ENCODE results near the gene SUB1.
A peak's percentile ranks its signal among the peaks of the same experiment; 100 is the strongest.
"Not testable (repeated sequence)": the region's sequence is repeated elsewhere in the genome, so short reads cannot be mapped to it uniquely, and the experiment has no call there.

The SUB1 gene

DNA sequence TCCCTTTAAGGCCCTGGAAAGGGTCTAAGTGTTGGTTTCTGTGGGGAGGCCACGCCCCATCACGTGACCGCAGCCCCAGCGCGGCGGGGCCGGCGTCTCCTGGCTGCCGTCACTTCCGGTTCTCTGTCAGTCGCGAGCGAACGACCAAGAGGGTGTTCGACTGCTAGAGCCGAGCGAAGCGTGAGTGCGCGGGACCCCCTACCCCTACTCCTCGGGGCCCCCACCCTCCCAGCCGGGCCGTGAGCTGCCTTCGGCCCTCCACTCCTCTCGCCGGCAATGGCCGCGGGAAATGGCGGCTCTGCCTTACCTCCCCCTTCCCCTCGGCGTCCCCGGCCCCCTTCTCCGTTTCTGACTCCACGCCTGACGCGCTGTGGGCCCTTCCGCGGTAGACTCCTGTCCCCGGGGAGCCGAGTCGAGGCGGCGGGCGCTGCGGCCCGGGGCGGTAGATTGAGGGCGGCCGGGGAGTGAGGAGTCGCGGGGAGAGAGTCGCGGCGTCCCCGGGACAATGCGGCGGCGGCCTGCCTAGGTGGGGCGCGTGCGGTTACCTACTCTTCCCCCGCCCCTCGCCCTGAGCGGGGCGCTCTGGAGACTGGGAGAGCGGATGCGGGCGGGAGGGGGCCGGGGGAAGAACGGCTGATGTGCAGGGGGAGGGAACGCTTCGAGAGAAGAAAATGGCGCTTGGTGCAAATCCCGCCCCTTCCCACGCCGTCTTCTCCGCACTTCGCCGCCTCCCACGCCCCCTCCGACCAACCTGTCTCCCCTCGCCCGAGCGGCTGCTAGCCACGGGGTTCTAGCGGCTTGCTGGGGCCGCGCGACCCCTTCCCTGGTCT, at the start of gene SUB1:
SUB1 (plus strand) TSS at position 112 of the 830 bp plus-strand sequence. CDS start 2,956 bp downstream, outside the sequence.
- peak; percentile 96 for DNase-seq

DNA sequence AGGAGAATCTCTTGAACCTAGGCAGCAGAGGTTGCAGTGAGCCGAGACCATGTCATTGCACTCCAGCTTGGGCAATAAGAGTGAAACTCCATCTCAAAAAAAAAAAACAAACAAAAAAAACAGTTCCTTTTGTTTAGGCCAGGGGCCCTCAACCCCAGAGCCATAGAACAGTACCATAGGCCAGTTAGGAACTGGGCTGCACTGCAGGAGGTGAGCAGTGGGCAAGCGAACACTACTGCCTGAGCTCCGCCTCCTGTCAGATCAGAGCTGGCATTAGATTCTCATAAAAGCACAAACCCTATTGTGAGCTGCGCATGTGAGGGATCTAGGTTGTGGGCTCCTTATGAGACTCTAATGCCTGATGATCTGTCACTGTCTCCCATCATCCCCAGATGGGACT, 49.1 kb upstream of the SUB1 start:
- no peak for DNase-seq

DNA sequence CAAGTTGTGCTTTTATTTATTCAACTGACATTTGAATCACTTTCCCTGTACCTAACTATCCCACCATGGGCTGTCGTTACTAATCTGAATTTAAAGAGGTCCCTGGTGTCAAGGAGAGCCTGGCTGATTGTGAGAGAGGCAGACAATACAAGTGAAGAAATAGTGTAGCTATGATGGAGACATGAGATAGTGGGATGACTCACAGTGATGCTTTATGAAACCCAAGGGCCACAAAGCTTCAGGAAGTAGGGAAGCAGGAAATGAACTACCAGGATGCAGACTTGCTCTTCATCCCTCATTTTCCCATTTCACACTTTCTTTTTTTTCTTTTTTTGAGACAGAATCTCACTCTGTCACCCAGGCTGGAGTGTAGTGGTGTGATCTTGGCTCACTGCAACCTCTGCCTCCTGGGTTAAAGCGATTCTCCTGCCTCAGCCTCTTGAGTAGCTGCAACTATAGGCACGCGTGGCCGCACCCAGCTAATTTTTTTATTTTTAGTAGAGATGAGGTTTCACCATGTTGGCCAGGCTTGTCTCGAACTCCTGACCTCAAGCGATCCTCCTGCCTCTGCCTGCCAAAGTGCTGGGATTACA, 47.8 kb upstream of the SUB1 start:
- not testable (repeated sequence) for DNase-seq

DNA sequence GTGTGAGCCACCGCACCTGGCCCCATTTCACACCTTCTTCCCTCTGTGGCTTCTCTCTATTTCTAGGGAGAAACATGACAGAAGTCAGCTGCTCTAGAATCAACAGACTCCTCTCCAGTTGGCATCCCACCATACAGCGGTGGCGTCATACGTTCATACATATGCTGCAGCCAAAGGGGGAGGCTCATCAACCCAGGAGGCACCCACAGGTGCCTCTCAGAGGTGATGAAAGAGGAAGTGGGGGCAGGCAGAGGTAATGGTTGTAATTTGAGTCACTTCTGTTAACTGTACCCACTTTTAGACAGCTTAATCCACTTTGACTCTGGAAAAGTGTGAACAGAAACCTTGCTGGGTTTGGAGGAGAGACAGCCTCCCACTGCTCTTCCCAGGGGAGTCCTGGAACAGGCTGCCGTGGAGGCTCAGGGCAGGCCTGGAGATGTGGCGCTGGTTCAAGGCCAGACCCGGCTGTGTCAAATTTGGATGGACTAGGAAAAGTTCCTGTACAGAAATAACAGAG, 47.3 kb upstream of the SUB1 start:
- peak; percentile 60 for DNase-seq

DNA sequence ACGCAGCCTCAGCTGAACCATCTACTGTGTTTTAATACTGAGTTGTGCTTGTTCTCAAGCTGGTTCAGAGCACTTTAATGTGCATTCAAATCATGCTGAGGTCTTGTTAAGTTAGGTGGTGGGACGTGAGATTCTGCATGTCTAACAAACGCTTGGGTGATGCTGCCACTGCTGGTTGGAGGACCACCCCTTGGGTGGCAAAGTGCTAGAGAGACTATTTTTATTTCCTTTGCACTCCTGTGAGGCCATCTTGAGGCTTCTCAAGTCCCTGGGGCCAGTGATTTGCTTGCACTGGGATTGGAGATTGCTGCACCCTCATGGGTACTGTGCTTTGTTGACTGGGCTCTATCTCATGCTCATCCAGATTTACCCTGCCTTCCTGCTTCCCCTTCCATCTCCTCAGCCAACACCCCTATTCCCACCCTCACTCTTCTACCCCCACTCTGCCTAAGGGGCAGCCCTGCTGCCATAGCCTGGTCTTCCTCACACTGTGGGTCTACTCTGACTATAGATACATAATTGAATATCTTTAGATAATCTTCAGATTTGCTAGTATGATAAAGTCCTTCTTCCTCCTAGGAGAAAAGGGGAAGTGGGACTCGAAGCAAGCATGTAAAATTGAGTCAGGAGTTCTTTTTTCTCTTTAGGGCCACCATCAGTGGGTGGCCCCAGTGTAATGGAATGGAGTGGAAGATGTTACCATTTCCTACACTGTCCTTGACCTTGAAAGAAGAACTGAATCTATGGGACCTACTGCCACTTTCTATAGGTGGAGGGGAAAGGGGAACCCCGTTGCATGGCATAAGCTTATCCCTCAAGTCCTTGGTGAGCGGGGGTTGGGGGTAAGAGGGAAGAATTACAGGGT, 45.1 kb upstream of the SUB1 start:
- no peak for DNase-seq

DNA sequence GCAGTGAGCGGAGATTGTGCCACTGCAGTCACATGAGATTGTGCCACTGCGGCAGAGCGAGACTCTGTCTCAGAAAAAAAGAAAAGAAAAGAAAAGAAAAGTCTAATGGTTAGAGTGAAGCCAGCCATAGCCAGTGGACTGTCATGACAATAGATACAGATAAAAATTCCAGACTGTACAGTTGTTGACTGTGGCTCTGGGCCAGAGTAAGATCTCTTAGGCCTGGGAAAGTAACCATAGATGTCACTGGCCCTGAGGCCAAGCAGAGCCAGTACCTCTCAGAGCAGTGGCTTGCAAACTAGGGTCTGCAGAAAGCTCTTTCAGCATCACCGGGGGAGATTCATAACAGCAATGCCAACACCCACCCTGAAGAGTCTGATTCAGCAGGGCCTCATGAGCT, 44.1 kb upstream of the SUB1 start:
- DNase-seq: no peak

DNA sequence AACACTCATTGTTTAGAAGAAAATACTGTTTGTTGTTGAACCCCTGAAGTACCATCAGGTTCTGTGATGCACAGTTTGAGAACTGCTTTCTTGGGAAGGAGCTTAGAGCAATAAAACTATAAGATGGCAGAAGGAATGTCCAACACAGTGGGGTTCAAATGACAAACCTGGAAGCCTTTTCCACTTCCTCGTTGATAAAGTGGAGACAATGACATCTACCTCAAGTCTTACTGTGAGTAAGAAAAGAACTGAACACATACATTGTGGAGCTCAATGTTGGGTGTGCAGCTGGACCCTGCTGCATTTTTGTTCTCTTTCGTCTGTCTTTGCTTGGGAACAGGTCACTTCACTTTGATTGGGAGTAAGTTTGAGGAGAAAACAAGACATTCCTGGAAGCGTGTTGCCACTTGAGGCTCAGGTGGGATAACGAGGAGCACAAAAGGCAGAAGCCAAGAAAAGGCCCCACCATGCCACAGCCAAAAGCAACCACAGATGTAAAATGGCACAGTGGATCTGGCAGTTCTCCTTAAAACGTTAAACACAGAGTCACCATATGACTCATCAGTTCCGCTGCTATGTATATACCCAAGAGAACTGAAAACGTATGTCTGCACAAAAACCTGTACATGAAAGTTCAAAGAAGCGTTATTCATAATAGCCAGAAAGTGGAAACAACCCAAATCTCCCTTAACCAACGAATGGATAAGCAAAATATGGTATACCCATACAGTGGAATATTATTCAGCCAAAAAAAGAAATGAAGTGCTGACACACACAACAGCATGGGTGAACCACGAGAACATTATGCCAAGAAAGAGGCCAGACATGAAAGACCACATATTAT, 42.9 kb upstream of the SUB1 start:
- peak; percentile 45 for DNase-seq

DNA sequence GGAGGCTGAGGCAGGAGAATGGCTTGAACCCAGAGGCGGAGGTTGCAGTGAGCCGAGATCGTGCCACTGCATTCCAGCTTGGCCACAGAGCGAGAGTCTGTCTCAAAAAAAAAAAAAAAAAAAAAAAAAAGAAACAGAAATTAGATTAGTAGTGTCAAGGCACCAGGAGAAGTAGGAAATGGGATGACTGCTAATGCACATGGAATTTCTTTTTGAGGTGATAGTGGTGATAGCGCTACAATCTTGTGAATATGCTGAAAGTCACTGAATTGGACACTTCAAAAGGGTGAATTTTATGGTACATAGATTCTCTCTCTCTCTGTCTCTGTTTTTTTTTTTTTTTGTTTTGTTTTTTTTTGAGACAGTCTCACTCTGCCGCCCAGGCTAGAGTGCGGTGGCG, 42.1 kb upstream of the SUB1 start:
- DNase-seq: no peak

DNA sequence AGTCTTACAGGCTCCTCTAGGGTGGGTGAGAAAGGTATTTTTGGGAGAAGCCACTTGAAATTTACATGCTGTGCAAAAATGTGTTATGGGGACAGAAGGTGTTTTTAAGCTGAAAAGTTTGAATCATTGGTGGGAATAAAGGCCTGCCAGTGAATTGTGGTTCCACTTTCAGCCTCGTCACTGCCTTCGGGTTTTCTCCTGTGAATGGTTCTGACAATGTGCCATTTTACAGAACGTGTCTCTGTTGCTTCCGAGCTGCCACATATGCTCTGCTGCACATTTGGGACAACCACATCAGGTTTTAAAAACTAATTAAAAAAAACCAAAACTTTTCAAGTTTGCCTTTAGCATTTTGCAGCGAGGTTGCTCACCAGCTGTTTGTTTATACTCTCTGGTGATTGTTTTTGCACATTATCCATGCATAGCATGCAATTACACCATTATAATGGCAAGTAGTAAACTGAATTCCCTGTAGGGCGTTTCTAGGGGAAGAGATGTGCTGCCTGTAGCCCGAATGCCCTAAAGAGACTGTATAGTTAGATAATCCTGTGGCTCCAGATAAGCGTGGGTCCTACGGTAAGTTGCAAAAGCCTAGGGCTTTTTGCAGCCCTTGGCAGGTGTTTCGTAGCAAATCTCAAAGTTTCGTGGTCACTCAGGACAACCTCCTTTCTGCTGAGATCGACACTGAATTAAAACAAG, 40.1 kb upstream of the SUB1 start:
- no peak for DNase-seq

DNA sequence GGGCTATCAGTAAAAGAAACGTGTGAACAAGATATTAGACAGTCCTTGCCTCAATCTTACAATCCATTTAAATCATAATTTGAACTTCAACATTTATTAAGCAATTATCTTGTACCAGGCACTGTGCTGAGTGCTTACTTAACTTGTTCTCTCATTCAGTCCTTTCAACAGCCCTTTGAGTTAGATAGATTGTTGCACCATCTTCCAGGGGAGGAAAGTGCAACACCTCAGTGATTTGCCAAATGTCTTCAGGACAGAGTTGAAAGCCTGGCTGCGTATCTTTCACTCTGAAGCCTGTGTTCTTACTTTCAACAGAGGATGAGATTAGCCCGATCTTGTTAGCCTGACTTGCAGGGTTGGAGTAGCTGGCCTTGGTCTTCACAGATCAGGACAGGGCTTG, 34.2 kb upstream of the SUB1 start:
- DNase-seq: no peak

DNA sequence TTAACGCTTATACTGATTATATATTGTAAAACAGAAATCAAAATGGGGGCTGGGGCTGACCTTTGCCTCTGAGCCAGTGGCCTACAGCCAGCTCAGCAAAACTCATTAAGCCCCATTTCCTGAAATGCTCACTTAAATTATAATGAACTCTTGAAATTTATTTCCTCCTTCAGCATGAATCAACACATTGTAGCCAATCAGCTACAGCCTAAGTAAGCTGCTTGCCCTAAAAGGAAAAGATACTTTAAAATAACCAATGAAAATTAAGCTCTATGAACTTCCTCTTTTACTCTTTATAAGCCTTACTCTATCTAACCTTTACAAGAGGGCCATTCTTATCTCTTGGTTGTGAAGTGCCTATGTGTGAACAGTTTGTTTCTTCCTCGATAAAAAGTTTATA, 33.5 kb upstream of the SUB1 start:
- DNase-seq: no peak

DNA sequence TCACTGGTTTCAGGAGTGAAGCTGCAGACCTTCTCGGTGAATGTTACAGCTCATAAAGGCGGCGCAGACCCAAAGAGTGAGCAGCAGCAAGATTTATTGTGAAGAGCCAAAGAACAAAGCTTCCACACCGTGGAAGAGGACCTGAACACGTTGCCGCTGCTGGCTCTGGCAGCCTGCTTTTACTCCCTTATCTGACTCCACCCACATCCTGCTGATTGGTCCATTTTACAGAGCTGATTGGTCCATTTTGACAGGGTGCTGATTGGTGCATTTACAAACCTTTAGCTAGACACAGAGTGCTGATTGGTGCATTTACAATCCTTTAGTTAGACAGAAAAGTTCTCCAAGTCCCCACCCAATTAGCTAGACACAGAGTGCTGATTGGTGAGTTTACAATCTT, 32.9 kb upstream of the SUB1 start:
- DNase-seq: not testable (repeated sequence)

DNA sequence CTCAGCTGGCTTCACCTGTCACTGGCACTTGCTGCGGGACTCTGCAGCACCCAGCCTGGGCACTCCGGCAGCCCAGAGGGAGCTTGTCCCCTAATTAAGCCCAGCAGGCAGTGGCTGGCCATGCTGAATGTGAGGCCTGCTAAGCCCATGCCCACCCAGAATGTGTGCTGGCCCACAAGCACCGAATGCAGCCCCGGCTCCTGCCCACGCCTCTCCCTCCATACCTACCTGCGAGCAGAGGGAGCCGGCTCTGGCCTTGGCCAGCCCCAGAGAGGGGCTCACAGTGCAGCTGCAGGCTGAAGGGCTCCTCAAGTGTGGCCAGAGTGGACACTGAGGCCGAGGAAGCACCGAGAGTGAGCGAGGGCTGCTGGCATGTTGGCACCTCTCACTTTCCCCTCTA, 32.4 kb upstream of the SUB1 start:
- DNase-seq: no peak

DNA sequence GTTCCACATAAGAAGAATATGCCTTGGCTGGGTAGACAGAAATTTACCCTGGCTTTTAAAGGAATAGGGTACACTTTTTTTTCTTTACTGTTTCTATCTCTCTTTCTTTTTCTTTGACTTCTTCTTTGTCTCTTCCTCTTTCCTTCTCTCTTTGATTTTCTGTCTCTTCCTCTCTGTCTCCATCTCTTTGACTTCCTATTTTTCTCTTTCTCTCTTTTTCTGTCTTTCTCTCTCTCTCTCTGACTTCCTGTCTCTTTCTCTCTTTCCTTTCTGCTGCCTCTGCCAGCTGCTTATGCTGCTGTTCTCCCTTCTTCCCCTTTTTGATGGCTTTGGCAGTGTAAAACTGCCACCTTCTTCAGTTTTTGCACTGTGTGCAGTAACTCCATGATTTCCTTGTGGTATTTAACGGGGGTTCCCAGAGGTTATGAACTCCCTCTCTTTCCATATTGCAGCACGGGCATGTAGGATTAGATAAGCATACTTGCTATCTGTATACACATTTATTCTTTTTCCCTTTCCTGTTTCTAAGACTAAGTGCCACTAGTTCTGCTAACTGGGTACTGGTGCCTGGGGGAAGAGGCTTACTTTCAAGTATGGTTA, 31.1 kb upstream of the SUB1 start:
- DNase-seq: not testable (repeated sequence)

DNA sequence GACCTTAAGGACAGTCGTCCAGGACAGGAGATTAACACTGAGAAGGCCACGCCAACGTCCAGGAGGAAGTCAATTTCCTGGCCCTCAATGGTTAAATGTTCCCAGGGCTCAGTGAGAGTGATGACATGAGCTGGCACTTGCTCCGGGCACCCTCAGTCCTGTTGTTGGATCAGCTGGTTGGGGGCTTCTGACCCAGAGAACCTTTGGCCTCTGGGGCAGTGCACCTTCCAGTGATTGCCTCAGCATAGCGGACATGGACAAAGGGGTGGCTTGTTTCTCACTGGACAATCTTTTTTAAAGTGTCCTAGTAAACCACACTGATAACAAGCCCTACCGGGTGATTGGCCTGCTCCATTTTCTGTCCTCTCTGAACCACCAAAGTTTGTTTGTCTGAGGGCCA, 28.8 kb upstream of the SUB1 start:
- DNase-seq: not testable (repeated sequence)

DNA sequence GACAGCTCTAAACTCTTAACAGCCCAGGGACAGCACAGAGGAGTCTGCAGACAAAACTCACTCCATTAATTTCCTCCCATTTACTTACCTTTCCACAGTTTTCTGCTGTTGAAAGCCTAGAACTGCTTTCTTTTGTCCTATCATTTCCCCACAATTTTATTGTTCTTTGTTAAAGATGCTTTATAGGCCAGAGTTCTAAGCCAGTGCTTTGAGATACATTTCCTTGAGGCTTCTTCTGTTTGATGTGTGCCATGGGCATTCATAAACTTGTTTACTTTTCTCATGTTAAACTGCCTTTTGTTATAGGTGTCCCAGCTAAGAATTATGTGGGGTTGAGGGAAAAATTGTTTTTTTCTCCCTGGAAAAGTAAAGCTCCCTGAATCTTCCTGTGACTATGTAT, 25.9 kb upstream of the SUB1 start:
- DNase-seq: no peak

DNA sequence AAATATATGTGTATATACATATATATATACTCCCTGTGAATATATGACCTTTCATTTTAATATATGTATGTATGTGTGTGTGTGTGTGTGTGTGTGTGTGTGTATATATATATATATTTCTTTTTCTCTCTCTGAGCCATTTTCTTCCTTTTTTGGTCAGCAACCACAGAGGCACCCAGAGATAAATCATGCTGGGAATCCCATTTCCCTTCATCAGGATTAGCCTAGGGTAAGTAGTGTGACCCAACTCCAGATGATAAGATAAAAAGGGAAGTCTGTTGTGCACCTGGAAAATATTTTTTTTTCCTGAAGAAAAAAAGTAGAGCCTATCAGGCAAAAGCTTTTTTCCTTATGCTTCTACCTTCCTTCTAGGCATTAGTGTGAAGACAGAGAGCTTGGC, 25.4 kb upstream of the SUB1 start:
- no peak for DNase-seq

DNA sequence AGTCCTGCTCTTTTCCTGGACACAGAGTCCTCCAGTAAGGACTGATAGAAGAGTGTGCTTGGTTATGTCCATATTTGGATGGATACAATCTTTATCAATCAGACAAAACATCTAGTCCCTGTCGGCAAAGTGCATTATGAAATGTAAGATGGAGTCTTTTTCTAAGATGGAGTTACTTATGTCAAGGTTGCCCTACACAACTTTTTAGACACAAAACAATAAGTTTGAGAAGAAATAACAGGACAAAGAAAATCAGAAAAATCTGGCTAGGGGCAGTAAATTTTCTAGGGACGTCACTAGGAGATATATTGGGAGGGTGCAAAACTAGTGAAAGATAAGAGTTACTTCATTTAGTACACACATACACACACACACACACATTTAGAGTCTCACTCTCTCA, 23.3 kb upstream of the SUB1 start:
- DNase-seq: no peak

DNA sequence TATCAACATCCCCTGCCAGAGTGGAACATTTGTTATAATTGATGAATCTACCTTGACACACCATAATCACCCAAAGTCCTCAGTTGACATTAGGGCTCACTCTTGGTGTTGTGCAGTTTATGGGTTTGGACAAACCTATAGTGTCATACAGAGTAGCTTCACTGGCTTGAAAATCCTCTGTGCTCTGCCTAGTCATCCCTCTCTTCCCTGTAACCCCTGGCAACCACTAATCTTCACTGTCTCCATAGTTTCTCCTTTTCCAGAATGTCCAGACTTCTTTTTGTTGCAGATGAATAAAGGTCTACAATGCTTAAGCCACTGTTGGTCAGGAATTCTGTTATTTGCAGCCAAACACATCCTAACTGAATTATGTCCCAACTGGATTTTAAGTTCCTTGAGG, 22.5 kb upstream of the SUB1 start:
- DNase-seq: no peak

DNA sequence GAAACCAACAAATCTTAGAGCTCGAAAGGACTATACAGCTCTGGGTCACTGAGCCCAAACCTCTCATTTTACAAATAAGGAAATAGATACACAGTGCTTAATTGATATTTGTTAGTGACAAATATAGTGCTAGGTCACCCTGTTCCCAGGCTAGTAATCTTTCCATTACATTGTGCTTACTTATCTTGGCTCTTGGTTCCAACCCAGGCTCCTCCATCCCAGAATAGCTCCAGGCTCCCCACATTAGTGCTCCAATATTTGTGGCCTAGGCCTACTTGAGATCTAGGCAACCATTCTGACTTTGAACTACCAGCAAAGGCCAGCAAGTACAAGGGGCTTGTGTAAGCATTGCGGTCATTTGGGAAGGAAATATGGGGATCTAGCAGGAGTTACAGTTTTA, 21.7 kb upstream of the SUB1 start:
- no peak for DNase-seq

DNA sequence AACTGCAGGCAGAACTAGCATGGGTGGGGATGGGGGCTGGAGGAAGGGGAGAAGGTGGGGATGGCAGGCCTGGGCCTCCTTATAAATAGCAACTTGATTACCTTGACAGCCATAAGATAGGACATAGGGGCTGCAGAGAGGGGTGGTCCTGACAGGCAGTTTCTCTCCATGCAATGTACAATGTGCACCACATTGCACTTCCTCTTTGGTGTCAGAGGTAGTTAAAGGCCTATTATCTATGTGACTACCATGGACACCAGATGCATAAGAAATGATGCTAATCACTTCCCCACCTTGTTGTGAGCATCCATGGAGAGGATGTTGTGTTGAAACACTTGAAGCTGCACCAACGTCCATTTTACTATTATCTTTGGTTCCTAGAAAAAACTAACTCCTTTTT, 20.2 kb upstream of the SUB1 start:
- no peak for DNase-seq

Measured in stimulated activated CD8-positive, alpha-beta memory T cell treated with anti-CD3 and anti-CD28 coated beads, Interleukin-4, amount 100 ng/mL, for 48 hours (primary cell).